ENCODE results near the gene FRMPD1.
"Not testable (repeated sequence)": the region's sequence is repeated elsewhere in the genome, so short reads cannot be mapped to it uniquely, and the experiment has no call there.

Gene FRMPD1

DNA sequence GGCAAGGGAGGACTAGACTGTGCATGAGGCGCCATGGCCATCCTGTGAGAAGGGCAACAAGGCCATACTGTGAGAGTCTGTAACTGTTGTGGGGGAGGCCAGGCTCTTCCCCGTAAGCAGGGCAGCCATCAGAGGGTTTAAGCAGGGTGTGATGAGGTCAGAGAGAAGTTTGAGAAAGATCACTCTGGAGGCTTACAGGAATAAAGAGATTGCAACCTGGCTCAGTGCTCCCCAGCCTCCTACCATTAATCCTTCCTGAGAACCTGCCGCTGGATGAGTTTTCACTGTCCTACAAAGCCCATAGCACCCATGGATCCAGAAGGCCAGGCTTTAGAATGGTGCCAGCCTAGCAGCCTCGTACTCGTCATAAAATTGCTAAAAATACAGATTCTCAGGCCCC is 88.5 kb downstream of the FRMPD1 start:
- no peak for DNase-seq (ENCODE audit: low read depth in 2 of 2)

DNA sequence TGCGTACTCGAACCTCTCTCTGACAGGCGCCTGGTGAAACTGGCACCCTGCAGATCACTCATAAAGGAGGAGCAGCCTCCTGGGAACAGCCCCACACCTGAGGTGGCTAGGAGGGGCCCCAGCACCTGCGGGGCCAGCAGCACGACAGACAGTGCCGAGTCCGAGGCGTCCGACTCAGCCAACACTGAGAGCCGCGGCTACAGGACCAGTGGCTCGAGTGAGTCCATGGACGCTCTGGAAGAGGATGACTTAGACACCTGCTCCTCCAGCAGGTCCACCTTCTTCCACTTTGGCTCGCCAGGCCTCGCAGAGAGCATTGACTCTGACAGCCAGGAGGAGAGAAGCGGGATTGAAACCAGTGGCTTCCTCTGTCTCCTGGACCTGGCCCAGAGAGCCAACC is 89.4 kb downstream of the FRMPD1 start:
- no peak for DNase-seq (ENCODE audit: low read depth in 2 of 2)

- DNase-seq (ENCODE audit: low read depth in 2 of 2) = no peak
Measured at GRCh38 chr9:37740631-37741328, 90.0 kb downstream of the FRMPD1 start.

- no peak for DNase-seq (ENCODE audit: low read depth in 2 of 2)
Measured at GRCh38 chr9:37745970-37746369, 95.2 kb downstream of the FRMPD1 start.

- DNase-seq (ENCODE audit: low read depth in 2 of 2) = no peak
Measured at GRCh38 chr9:37746448-37747270, 95.9 kb downstream of the FRMPD1 start.

DNA sequence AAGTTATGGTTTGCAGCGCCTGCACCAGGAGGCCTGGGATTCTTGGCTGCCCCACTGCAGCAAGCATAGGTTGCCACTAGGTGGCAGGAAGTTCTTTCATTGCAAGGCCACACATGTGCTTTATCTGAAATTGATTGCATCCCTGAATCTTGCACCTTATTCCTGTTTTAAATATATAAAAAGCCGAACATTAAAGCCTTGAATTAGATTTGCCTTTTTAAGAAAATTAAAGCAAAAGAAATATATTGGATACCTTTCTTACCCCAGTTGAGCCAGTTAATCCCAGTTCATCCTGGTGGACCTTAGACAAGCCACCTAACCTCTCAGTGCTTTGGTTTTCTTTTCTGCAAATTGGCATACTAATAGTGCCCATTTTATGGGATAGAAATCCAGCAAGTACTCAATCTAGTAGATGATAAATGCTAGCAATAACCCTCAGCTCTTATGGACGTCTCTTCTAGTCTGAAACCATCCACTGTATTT is 96.6 kb downstream of the FRMPD1 start:
- DNase-seq (ENCODE audit: low read depth in 2 of 2) = peak in 1 of 2 experiments; percentile 35

- DNase-seq (ENCODE audit: low read depth in 2 of 2) = no peak
Measured at GRCh38 chr9:37749129-37749528, 98.4 kb downstream of the FRMPD1 start.

DNA sequence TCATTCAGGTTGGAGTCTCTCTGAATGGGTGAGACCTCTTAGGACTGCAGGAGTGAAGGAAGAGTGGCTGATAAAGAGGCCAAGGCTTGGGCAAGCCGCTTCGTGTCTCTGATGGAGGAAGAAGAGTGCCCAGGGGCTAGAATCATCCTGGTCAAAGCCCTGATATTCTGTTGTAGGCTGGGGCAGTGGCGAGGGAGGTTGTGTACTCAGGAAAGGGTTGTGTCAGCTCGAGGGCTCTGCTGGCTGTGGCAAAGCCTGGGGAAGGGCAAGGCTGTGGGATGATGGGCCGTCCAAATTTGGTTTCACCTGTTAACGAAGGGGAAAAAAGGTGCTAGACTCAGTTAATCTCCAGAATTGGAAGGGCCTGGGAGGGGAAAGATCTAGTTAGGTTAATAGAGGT is 100.4 kb downstream of the FRMPD1 start:
- DNase-seq (ENCODE audit: low read depth in 2 of 2) = no peak

DNA sequence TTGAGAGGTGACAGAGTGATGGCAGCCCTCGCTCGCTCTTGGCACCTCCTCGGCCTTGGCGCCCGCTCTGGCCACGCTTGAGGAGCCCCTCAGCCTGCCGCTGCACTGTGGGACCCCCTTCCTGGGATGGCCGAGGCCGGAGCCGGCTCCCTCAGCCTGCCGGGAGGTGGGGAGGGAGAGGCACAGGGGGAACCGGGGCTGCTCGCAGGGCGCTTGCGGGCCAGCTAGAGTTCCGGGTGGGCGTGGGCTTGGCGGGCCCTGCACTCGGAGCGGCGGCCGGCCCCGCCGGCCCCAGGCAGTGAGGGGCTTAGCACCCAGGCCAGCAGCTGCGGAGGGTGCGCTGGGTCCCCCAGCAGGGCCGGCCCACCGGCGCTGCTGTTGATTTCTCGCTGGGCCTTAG is 101.0 kb downstream of the FRMPD1 start:
- not testable (repeated sequence) for DNase-seq (ENCODE audit: low read depth in 2 of 2)

DNA sequence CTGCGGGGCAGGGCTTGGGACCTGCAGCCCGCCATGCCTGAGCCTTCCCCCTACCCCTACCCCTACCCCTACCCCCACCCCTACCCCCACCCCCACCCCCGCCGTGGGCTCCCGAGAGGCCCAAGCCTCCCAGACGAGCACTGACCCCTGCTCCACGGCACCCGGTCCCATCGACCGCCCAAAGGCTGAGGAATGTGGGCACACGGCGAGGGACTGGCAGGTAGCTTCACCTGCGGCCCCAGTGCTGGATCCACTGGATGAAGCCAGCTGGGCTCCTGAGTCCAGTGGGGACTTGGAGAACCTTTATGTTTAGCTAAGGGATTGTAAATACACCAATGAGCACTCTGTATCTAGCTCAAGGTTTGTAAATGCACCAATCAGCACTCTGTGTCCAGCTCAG is 101.4 kb downstream of the FRMPD1 start:
- not testable (repeated sequence) for DNase-seq (ENCODE audit: low read depth in 2 of 2)

- DNase-seq (ENCODE audit: low read depth in 2 of 2) = no peak
Measured at GRCh38 chr9:37752642-37753488, 102.1 kb downstream of the FRMPD1 start.

DNA sequence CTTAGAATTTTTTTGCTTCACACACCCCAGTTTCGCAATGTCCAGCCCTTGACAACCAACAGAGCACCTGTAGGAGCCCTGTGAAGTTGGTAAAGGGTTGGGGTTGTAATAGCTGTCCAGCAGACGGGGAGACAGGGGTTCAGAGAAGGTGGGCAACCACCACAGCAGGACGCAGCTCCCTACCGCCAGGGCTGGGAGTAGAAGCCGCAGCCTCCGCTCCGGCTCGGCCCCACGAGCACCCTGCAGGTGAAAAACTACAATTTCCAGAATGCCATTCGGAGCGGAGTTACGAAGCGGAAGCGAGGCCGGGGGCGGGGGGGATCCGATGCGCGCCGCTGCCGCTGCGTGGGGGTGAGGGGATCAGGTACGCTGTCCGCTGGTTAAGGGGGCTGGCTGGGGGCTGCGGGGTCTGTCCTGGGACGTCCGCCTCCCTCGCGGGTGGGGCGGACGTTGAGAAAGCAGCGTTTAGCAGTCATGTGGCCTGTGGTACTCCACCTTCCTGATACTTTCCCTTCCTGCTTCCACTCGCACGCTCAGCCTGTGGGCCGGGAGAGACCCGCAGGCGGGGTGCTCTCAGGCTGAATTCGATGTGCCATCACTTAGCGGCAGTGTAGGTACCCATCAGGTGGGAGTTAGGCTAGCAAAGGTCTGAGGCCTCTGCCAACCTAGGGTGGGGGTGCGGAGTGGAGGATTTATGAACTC is 102.9 kb downstream of the FRMPD1 start, which contains the start of gene TRMT10B:
TSS of gene TRMT10B (plus strand) at position 317 of the 702 bp plus-strand sequence. CDS start 8,127 bp downstream, outside the sequence.
- peak; percentile 28 to 31 for DNase-seq (ENCODE audit: low read depth in 2 of 2)

DNA sequence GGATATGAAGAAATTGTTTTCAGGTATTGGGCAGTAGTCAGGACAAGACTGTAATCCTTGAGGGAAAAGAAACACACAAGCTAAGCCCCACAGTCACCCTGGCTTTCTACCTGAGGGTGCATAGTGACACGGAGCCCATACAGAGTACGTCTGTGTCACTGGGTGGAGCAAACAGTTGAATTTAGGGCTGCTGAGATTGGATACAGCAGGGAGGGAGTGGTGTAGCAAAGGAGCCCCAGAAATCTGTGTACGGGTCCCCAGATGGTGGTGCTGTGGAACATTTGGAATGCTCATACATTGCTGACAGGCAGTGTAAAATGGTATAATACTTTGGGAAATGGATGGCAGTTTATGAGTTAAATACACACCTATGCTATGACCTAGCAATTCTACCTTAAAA is 108.0 kb downstream of the FRMPD1 start:
- DNase-seq (ENCODE audit: low read depth in 2 of 2) = no peak

DNA sequence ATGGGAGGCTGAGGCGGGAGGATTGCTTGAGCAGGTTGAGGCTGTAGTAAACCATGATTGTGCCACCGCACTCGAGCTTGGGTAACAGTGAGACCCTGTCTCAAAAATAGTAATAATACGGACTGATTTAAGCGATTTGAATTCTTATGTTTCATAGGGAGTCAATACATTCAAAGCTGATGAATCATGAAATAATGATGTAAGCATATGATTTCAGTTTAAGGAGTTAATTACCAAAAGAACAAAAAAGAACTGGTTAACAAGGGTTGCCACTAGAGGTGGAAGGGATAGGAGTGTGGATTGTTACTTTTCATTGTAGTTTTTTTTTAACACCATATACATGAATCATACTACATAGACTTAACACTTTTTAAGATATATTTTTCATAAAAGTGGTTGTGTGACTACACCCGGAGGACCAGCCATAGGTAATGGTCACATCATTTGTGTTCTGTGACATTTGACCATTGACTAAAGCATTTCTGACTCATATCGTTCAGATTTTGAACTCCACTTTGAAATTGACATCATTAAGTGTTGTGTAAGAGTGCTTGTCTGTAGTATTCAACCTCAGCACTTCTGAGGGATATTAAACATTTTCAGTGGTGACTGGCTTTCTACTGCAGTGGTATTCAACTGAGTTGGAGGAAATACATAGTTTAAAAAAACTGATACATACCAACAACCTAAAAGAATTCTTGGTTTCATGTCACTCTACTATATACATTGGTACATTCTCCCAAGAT is 109.8 kb downstream of the FRMPD1 start:
- DNase-seq (ENCODE audit: low read depth in 2 of 2) = peak in 1 of 2 experiments; percentile 16

DNA sequence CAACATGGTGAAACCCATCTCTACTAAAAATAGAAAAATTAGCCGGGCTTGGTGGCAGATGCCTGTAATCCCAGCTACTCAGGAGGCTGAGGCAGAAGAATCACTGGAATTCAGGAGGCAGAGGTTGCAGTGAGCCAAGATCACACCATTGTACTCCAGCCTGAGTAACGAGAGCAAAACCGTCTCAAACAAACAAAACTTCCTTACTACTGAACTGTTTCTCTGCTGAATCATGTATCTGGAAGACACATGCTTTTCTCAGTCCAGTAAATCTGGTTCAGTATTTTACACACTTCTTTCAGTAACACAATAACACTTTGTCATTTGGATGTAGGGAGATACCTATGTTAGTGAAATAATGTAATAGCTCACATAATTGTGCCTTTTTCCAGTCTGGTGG is 110.8 kb downstream of the FRMPD1 start:
- peak in 1 of 2 experiments; percentile 12 for DNase-seq (ENCODE audit: low read depth in 2 of 2)

- DNase-seq (ENCODE audit: low read depth in 2 of 2) = not testable (repeated sequence)
Measured at GRCh38 chr9:37765263-37765662, 114.5 kb downstream of the FRMPD1 start.

DNA sequence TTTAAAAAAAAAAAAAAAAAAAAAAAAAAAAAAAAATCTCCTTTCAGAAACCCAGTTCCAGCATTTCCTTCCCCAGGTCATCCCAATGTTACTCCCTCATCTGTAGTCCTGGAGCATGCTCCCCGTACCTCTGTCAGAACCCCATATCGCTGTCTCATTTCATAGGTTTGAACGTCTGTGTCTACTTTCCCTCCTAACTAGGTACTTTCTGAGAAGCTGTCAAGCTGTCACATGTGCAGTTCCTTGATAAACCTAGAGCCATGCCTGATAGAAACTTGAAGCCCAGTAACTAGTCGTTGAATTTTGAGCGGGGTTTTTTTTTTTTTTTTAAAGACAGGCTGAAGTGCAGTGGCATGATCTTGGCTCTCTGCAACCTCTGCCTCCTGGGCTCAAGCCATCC is 118.6 kb downstream of the FRMPD1 start:
- no peak for DNase-seq (ENCODE audit: low read depth in 2 of 2)

DNA sequence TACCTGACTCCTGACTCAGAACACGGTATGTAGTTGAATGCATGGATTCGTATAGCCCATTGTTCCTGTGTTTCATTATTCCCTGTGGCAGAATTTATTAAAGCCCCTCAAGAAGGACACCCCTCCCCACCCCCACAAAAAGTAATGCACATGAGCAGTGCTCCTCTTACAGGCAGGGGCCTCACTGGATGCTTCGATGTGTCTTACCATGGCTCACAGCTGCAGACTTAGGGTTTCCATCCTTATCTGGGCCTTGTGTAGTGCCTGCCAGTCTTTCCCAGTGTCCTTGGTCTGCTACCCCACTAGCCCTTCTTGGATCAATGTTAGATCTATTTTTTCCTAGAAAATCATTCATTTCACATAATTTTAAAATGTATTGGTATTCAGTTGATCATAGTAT is 119.2 kb downstream of the FRMPD1 start:
- no peak for DNase-seq (ENCODE audit: low read depth in 2 of 2)

GRCh38 chr9:37775216-37775919 is 124.6 kb downstream of the FRMPD1 start:
- DNase-seq (ENCODE audit: low read depth in 2 of 2) = no peak

- DNase-seq (ENCODE audit: low read depth in 2 of 2) = no peak
Measured at GRCh38 chr9:37776328-37776727, 125.6 kb downstream of the FRMPD1 start.

All from fibroblast of skin of left quadriceps (primary cell).